Iris pigment epithelial cell (primary cell): Measurements from ENCODE around the gene SESN2.

Experiments used
- DNase-seq: peaks from one replicate; pipeline ENCODE4 v3.0.0-alpha.2; 2011; ENCODE audit warnings: low read depth

SESN2 gene

GRCh38 chr1:28249013-28249865 lies 10.1 kb upstream of the SESN2 start:
- peak; percentile 59 for DNase-seq

GRCh38 chr1:28249866-28250295 lies 9.4 kb upstream of the SESN2 start:
- no peak for DNase-seq

DNA sequence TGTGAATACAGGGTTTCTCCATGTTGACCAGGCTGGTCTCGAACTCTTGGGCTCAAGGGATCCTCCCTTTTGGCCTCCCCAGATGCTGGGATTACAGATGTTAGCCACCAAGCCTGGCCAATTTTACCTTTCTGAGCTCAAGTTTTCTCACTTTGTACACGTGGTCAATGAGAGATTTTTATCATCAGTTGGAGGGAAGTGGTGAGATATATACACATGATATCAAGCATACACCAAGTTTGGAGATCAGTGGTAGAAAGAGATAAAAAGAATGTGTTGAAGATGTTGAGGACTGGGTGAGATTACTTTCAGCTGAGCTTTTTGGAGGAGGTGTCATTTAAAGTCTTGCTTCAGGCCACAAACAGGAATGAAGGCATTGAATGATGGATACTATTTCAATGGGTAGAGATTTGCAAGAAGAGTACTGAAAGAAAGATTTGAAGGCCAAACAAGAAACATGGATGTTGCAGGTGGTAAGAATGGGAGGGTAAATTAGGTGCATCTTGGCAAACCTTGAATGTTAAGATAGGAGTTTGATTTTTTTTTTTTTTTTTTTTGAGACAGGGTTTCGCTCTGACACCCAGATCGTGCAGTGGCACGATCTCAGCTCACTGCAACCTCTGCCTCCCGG lies 3.0 kb upstream of the SESN2 start:
- no peak for DNase-seq

DNA sequence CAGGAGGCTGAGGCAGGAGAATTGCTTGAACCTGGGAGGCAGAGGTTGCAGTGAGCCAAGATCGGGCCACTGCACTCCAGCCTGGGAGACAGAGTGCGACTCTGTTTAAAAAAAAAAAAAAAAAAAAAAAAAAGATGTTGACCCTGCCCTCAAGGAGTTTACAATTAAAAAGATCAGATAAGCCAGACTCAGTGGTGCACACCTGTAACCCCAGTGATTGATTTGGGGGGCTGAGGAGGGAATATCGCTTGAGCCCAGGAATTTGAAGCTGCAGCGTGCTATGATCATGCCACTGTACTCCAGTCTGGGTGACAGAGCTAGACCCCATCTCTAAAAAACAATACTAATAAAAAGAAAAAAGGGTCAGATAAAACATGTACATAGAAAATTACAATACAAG lies 1.6 kb upstream of the SESN2 start:
- DNase-seq, result no peak

DNA sequence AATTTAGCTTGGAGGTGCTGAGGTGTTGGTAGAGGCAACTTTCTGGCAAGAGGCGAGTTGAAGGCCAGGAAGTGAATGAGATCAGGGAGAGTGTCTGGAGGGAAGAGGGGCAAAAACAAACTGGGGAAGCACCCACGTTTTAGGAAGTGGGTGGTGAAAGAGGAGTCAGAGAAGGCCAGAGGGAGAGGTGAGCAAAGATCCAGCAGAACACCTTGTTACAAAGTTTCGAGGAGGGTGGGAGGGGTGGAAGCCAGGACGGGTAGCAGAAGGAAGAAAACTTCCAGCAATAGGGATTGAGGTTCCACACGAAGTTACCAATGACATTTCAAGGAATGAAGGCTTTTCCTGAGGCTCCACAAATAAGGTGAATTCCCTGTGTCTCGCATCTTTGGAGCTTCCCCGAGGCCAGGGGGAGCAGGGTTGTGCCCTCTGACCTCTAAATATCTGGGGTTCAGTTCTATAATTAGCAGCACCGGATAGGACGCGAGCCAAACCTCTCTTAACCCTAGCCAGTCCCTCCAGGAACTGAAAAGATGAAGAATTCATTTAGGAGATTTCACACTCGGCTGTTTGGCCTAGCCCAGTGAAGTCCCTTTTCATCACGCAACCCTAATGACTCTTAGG lies 578 bp upstream of the SESN2 start:
- no peak for DNase-seq

DNA sequence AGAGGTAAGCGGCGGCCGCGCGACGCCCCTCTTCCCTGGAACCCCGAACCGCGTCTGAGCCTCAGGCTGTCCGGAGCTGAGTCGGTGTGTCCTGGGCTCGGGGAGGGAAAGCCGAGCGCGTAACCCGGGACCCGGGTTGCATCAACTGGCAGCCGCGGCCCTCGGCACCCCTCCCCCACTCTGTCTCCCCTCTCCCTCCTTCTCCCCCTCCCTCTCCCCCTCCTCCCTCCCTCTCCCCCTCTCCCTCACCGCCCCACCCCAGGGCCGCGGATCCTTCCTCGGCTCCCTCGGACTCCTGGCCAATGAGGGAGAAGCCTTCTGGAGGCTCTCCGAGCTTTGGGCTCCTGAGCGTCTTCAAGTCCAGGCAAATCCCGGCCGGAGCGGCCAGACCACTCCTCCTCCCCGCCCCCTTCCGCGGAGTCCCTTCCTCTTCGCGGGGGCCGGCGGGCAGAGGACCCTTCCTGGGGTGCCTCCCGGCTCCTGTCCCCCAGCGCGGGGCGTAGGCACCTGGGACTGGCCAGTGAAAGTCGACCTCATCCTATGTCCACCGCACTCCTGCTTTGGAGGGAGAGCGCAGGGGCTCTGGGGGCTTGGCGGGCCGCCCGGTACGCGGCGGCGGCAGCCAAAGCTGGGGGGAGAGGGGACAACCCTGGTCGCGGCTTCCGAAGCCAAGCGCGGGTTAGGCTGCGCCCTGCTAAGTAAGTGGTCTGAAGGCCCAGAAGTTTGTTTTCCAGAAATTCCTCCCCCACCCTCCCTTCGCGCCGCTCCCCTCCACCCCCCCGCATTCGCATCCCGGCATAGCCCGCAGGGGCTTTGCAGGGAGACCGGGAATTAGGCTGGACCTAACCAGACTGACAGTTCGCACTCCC lies 850 bp downstream of the SESN2 start:
- peak; percentile 92 for DNase-seq

DNA sequence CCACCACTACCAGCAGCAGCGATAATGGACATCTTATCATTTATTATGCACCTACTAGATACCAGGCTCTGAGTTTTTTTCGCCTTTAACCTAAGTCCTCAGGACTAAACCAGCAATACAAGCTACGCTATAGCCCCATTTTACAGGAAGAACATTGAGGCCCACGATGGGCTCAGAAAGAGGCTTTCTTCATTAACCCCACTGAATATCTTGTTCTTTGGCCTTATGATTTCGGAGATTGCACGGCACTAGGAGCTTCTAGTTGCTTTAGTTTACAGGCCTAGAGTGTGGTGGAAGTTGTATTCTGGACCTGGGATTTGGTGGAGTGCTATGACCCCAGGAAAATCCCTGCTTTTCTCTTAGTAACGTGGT lies 1.5 kb downstream of the SESN2 start:
- DNase-seq, result no peak

GRCh38 chr1:28264897-28265296 lies 5.6 kb downstream of the SESN2 start:
- DNase-seq, result no peak

- DNase-seq, result no peak
Measured at GRCh38 chr1:28265577-28265976, 6.3 kb downstream of the SESN2 start.

GRCh38 chr1:28266920-28267322 lies 7.6 kb downstream of the SESN2 start:
- DNase-seq, result no peak

DNA sequence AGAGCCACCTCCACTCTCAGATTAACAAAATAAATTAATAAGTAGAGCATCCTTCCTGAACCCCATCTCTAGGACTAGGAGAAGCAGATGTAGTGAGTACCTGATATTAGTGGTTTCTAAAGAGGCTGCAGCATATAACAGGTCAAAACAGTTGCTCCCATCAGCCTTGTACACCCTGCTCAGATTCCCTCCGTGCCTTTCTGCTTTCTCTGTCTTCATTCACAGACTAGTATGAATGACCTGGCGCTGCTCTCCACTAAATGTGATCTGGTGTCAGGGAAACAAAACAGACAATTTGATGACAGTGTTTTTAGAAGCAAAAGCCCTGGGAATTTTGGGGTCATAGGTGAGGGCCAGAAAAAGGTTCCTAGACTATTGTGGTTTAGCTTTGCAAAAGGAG lies 8.3 kb downstream of the SESN2 start:
- no peak for DNase-seq

DNA sequence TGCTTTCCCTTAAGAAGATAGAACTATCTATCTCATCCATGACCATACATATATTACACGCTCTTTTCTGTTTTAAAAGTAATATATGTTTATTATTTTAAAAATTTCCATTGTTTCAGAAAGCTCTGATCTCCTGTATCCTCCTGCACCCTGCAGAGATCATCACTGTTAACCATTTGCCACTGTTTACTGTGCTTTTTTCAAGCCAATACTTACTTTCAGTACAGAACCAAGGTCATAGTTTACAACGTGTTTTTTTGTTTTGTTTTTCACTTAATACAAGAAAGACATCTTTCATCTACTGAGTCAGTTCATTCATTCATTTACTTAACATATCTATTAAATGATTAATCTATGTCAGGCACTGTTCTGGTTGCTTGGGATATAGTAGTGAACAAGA lies 10.2 kb downstream of the SESN2 start:
- no peak for DNase-seq

DNA sequence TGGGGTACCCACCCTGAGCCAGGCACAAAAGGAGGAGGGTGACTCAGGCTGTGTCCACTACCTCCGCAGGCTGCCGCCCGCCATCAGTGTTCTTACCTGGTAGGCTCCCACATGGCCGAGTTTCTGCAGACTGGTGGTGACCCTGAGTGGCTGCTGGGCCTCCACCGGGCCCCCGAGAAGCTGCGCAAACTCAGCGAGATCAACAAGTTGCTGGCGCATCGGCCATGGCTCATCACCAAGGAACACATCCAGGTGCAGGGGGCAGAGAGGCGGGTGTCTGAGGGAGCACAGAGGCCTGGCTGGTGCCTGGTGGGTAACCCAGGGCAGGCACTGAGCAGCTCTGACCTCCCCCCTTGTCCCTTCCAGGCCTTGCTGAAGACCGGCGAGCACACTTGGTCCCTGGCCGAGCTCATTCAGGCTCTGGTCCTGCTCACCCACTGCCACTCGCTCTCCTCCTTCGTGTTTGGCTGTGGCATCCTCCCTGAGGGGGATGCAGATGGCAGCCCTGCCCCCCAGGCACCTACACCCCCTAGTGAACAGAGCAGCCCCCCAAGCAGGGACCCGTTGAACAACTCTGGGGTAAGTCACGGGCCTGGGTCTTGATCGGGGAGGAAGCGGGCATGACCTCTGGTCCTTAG lies 13.0 kb downstream of the SESN2 start:
- DNase-seq, result no peak

- no peak for DNase-seq
Measured at GRCh38 chr1:28273216-28273860, 14.0 kb downstream of the SESN2 start.

GRCh38 chr1:28278763-28279162 lies 19.4 kb downstream of the SESN2 start:
- no peak for DNase-seq

- no peak for DNase-seq
Measured at GRCh38 chr1:28279721-28280120, 20.4 kb downstream of the SESN2 start.

DNA sequence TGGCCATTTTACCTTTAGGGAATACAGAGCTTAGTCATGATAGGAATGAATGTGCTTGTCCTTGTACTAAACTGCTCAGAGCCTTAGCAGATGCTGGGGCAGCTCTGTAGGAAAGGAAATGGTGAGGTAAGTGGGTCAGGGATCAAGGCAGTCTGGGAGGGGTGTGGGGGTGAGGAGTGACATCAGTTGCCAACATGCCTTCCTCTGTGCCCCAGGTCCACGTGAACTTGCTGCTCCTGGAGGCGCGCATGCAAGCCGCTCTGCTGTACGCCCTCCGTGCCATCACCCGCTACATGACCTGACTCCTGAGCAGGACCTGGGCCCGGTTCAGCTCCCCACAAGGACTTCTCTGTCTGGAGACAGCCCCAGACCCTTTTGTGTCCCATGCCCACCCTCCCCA lies 21.2 kb downstream of the SESN2 start:
- DNase-seq, result no peak

DNA sequence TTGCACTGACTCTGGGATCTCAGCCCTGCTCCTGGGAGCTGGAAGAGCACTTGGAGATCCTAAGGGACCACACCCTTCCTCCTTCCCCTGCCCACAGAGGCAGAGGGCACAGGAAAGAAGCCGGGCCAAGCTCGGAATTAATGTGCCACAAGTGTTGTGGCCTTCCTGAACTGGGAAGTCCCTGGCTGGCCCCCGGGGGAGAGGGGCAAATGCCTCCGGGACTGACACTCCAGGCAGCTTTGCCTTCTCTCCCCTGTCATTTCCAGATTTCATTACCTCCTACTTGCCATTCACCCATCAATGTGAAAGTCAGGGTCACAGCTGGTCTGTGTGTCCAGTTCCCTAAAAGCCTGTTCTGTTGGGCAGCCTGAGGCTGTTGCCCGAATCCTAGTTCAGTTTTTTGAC lies 21.7 kb downstream of the SESN2 start:
- no peak for DNase-seq

- DNase-seq, result no peak
Measured at GRCh38 chr1:28281608-28282425, 22.5 kb downstream of the SESN2 start.
